Stomach (tissue), 9 donors: Measurements from ENCODE around the gene FLRT3. TPM values are rescaled to one million over a fixed set of nuclear protein-coding genes. Genes with fewer than 3 reads are reported as not detected.

Source experiments
- DNase-seq, 2 donors: peaks; one replicate each; pipeline versions ENCODE4 v3.0.0 to v3.0.0-alpha.2; 2013 to 2019
- H3K27ac ChIP-seq, 5 donors: fragments of 200-600 bp in 4 of 5; sonication (generic) in 4 of 5; one replicate each; pipeline ENCODE4 v1.5.1; 2013 to 2019; ENCODE audit warnings: mild to moderate bottlenecking in 1 of 5, moderate library complexity in 1 of 5
- H3K27me3 ChIP-seq, 3 donors: fragments of 200-600 bp; sonication (generic); one replicate each; pipeline ENCODE4 v1.5.1; 2017 to 2019; ENCODE audit warnings: mixed run types in 1 of 3
- H3K36me3 ChIP-seq, 4 donors: fragments of 200-600 bp; sonication (generic); 1 replicate in 3 of 4; 2 replicates in 1 of 4; pipeline ENCODE4 v1.5.1; 2016 to 2019
- H3K4me1 ChIP-seq, 4 donors: fragments of 200-600 bp; sonication (generic); one replicate each; pipeline ENCODE4 v1.5.1; 2016 to 2019
- H3K4me3 ChIP-seq, 4 donors: fragments of 200-600 bp; sonication (generic) in 3 of 4; one replicate each; pipeline ENCODE4 v1.5.1; 2016 to 2019; ENCODE audit warnings: mild to moderate bottlenecking in 1 of 4
- H3K9me3 ChIP-seq, 4 donors: fragments of 200-600 bp; sonication (generic); one replicate each; pipeline ENCODE4 v1.5.1; 2016 to 2019
- EP300 ChIP-seq: sonication (generic); formaldehyde crosslinking; IDR thresholded peaks from one replicate; pipeline ENCODE4 v1.6.1; 2017; ENCODE audit warnings: antibody characterized with exemption
- POLR2A ChIP-seq, 4 donors: fragments of 450-650 bp; IDR thresholded peaks; one replicate each; pipeline ENCODE4 v1.6.1; 2016; ENCODE audit warnings: antibody characterized with exemption in 4 of 4, control low read depth in 2 of 4, mild to moderate bottlenecking in 1 of 4, moderate library complexity in 1 of 4
- POLR2AphosphoS5 ChIP-seq, 3 donors: sonication (generic); formaldehyde crosslinking; IDR thresholded peaks; one replicate each; pipeline ENCODE4 v1.6.1; 2016; ENCODE audit warnings: antibody characterized with exemption in 3 of 3
- WGBS, 5 donors: extraction: QIAGEN DNeasy Blood & Tissue Kit in 3 of 5; methylation state at CpG; one replicate each; pipeline versions ENCODE4 v1.1.5 to v1.1.7; 2013 to 2018; 5-methylcytosine and 5-hydroxymethylcytosine counted together
- intact Hi-C: fragments of 100-400 bp; cut with DNase I; formaldehyde crosslinking; loops from one replicate; pipeline ENCODE4 v1.15.1; 2023; ENCODE audit warnings: low total_unique reads
- polyA plus RNA-seq, 3 donors: library from polyadenylated mRNA; stranded (reverse); fragments of 200-250 nt; gene quantifications; one replicate each; pipeline ENCODE4 v1.2.3, GENCODE V29; 2013
- total RNA-seq, 5 donors: library from RNA; depleted of rRNA; stranded (reverse); fragments of >200 nt; gene quantifications; one replicate each; pipeline versions ENCODE4 v1.1.0 to v1.2.3, GENCODE V29; 2014 to 2016
- TF ChIP-seq, protein P1 (sequence below), 7 experiments: fragments of 450-650 bp in 4 of 7; fragments of 200-600 bp in 3 of 7; sonication (generic) in 3 of 7; IDR thresholded peaks; one replicate each; pipeline ENCODE4 v1.5.1; 2016 to 2019; ENCODE audit warnings: antibody characterized with exemption in 7 of 7, control low read depth in 2 of 7, mild to moderate bottlenecking in 1 of 7
- donor health status: healthy with polysubstance abuse.
- donor health status: Bipolar disorder and iron deficiency.
- donor health status: healthy.

The FLRT3 gene
- total and polyA plus RNA-seq, 8 donors: 1.7 to 38.2 (median 8.0) TPM; not detected in 1

DNA sequence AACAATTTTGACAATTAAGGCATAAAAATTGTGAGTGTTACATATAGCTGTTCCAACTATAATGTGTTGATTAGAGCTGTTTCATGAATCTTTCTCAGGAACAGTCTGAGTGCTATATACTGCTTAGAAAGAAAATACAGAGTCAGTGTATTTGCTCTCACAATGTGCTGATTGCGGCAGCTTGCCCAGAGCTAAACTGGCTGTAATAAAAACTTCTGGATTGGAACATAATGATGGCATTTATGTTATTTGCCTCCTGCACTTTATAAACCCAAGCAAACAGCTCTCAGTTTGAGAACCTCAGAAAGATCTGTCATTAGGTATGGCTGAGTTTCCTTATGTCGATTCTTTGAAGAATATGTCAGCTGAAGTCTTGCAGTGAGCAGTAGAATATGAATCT lies 29.5 kb downstream of the FLRT3 start:
- TF ChIP-seq EP300: no peak
- TF ChIP-seq POLR2A (IDR thresholded peaks at IDR 0.05): no peak
- Histone ChIP-seq H3K27me3 (no peaks in the 10 kb centered on the region), H3K4me3 (no peak overlapping the region), H3K36me3 (no peaks in the 10 kb centered on the region), H3K9me3 (no peaks in the 10 kb centered on the region), H3K4me1 (no peaks in the 10 kb centered on the region), H3K27ac (no peak overlapping the region)
- DNase-seq: no peak
- intact Hi-C loops: no loop called here
- 80 to 91% (median 88%) methylated on average over 2 of the region's 2 CpGs for WGBS, 5 donors

DNA sequence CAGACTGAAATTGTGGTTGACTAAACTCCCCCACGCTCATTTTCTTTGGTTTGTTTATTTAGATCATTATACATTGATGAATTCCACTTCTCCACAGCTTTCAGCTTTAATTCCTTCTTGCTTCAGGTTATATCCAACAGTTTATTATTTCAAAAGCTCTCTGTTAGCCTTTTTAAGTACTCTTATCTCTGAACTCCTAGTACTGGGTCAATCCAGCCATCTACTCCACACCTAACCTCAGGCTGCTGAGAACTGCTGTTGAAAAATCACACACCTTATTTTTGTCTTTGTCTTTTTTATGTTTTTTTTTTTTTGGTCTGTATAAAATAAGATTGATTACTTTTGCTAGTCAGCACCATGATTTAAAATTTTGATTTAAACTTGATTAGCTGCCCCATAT lies 32.9 kb downstream of the FLRT3 start:
- 43 to 65% (median 58%) methylated on average over 1 of the region's 1 CpG for WGBS, 5 donors
- intact Hi-C loops: no loop called here
- TF ChIP-seq, protein P1, sequence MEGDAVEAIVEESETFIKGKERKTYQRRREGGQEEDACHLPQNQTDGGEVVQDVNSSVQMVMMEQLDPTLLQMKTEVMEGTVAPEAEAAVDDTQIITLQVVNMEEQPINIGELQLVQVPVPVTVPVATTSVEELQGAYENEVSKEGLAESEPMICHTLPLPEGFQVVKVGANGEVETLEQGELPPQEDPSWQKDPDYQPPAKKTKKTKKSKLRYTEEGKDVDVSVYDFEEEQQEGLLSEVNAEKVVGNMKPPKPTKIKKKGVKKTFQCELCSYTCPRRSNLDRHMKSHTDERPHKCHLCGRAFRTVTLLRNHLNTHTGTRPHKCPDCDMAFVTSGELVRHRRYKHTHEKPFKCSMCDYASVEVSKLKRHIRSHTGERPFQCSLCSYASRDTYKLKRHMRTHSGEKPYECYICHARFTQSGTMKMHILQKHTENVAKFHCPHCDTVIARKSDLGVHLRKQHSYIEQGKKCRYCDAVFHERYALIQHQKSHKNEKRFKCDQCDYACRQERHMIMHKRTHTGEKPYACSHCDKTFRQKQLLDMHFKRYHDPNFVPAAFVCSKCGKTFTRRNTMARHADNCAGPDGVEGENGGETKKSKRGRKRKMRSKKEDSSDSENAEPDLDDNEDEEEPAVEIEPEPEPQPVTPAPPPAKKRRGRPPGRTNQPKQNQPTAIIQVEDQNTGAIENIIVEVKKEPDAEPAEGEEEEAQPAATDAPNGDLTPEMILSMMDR (IDR thresholded peaks at IDR 0.05): no peak
- TF ChIP-seq POLR2A (IDR thresholded peaks at IDR 0.05): no peak
- no peak for TF ChIP-seq POLR2AphosphoS5 (IDR thresholded peaks at IDR 0.05)
- no peak for TF ChIP-seq EP300
- H3K4me1 ChIP-seq: no peaks in the 10 kb centered on the region
- no peaks in the 10 kb centered on the region for H3K27me3 ChIP-seq
- H3K9me3 ChIP-seq: no peaks in the 10 kb centered on the region
- H3K36me3 ChIP-seq: no peaks in the 10 kb centered on the region
- DNase-seq: no peak
- H3K27ac ChIP-seq: no peak overlapping the region
- no peak overlapping the region for H3K4me3 ChIP-seq

DNA sequence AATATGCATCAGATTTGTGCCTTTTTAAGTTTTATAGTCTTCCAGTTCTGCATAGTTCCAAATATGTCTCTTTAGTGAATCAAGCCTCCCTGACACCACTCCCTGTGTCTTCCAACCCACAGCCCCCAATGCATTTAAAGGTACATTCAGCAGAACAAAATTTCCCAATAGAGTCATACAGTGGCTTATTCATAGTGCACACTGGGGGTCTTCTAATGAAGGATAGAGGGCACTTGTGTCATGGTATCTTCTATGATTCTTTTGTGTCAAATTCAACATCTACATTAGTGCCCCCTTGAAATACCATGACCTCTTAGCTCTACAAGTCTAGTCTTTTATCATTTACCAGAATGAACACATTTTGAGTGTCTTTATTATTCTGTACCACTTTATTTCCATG lies 33.8 kb downstream of the FLRT3 start:
- Histone ChIP-seq H3K27me3 (no peaks in the 10 kb centered on the region), H3K9me3 (no peaks in the 10 kb centered on the region), H3K36me3 (no peaks in the 10 kb centered on the region), H3K27ac (no peak overlapping the region), H3K4me1 (no peaks in the 10 kb centered on the region), H3K4me3 (no peak overlapping the region)
- TF ChIP-seq EP300 (no peak), POLR2A (IDR thresholded peaks at IDR 0.05) (no peak), POLR2AphosphoS5 (IDR thresholded peaks at IDR 0.05) (no peak)
- TF ChIP-seq, protein P1 (IDR thresholded peaks at IDR 0.05): no peak
- no peak for DNase-seq
- intact Hi-C loops: no loop called here

DNA sequence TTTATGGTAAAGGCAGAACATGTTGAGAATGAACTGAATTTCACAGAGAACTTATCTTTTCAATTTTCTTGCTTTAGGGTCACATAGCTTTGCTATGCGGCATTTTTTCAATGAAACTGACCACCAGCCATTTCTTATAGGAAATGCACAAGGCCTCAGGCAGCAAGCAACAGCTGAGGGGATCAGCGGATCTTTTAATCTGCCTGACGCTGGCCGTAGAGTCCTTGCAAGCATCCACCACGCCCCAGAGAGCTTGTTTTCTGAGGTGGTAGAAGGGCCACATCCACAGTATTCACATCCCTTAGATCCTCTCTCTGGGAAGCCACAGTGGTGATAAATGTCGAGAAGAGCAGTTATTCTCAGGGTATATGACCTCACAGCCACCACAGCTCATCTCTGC lies 34.3 kb downstream of the FLRT3 start:
- Histone ChIP-seq H3K9me3 (no peaks in the 10 kb centered on the region), H3K4me1 (no peaks in the 10 kb centered on the region), H3K36me3 (no peaks in the 10 kb centered on the region), H3K27me3 (no peaks in the 10 kb centered on the region), H3K4me3 (no peak overlapping the region), H3K27ac (no peak overlapping the region)
- intact Hi-C loops: no loop called here
- TF ChIP-seq, protein P1 (IDR thresholded peaks at IDR 0.05): no peak
- no peak for TF ChIP-seq POLR2AphosphoS5 (IDR thresholded peaks at IDR 0.05)
- no peak for TF ChIP-seq POLR2A (IDR thresholded peaks at IDR 0.05)
- TF ChIP-seq EP300: no peak
- 87 to 95% (median 89%) methylated on average over 6 of the region's 6 CpGs for WGBS, 5 donors
- DNase-seq: no peak

DNA sequence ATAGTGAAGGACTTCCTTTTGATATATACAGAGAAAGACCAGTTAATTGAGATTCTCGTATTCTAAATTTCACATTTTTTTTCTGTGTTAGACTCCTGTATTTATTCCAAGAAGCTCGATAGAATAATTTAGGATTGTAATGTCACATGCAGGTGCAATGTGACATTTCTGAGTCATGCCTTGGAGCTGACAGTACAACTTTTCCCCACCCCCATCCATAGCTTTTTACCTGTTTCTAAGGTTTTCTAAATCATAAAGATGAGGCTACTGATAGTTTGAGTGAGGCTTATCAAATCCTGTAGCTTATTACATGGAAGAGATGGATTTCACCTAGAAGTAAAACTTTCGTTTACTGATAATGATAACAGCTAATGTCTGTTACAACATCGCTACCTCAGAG lies 37.6 kb downstream of the FLRT3 start:
- TF ChIP-seq, protein P1 (IDR thresholded peaks at IDR 0.05): no peak
- TF ChIP-seq POLR2A (IDR thresholded peaks at IDR 0.05) (no peak), POLR2AphosphoS5 (IDR thresholded peaks at IDR 0.05) (no peak), EP300 (no peak)
- Histone ChIP-seq H3K27ac (no peak overlapping the region), H3K4me3 (no peak overlapping the region), H3K27me3 (no peaks in the 10 kb centered on the region), H3K36me3 (no peaks in the 10 kb centered on the region), H3K9me3 (no peaks in the 10 kb centered on the region), H3K4me1 (no peaks in the 10 kb centered on the region)
- DNase-seq: no peak
- WGBS, 5 donors: 82 to 92% (median 88%) methylated on average over 4 of the region's 4 CpGs
- intact Hi-C loops: no loop called here
